GM12892 (cell line): ENCODE data around the gene FAM110D.
A peak's percentile ranks its signal among the peaks of the same experiment; 100 is the strongest.

Source experiments
- DNase-seq: peaks from one replicate; pipeline ENCODE4 v3.0.0; 2011; ENCODE audit not compliant: insufficient read length
- FAIRE-seq: peaks from 2 replicates; lab custom pipeline; 2011; peaks lifted over from hg19 to GRCh38; lab: Jason Lieb, UNC
- POLR2A ChIP-seq: IDR thresholded peaks from 2 replicates; pipeline ENCODE4 v1.6.1; 2011; ENCODE audit warnings: low read depth, low read length, control low read depth
- POLR2AphosphoS5 ChIP-seq: IDR thresholded peaks from 2 replicates; pipeline ENCODE4 v1.6.1; 2011; ENCODE audit warnings: low read depth, low read length, control low read depth
- TAF1 ChIP-seq: IDR thresholded peaks from 2 replicates; pipeline ENCODE4 v1.6.1; 2011; ENCODE audit warnings: low read depth, mild to moderate bottlenecking, control low read depth, low read length, borderline replicate concordance

Gene FAM110D

GRCh38 chr1:26169198-26169554, 10.3 kb downstream of the FAM110D start:
- no peak for TF ChIP-seq TAF1
- TF ChIP-seq POLR2AphosphoS5 = no peak
- TF ChIP-seq POLR2A = no peak
- no peak for DNase-seq
- no peak for FAIRE-seq

GRCh38 chr1:26169669-26170471, 11.0 kb downstream of the FAM110D start, which contains the start of gene ZNF593:
TSS of gene ZNF593 (plus strand) at chr1:26169908. CDS start at chr1:26169984, 76 bp downstream.
- FAIRE-seq (peak; percentile 100), DNase-seq (peak; percentile 100)
- TF ChIP-seq POLR2A = peak; percentile 84
- TF ChIP-seq TAF1 = no peak
- TF ChIP-seq POLR2AphosphoS5 = peak; percentile 81

GRCh38 chr1:26170472-26170821, 11.6 kb downstream of the FAM110D start:
- TF ChIP-seq POLR2A (no peak), TAF1 (no peak), POLR2AphosphoS5 (no peak)
- FAIRE-seq (no peak), DNase-seq (no peak)

GRCh38 chr1:26171084-26172072, 12.5 kb downstream of the FAM110D start, which contains the start of gene ZNF593OS:
TSS of gene ZNF593OS (minus strand) at chr1:26171832. CDS start at chr1:26171661, 171 bp downstream.
- no peak for FAIRE-seq
- TF ChIP-seq POLR2AphosphoS5 (no peak), POLR2A (0 out of 2 replicates have a peak, but pooled peaks have one; percentile 7), TAF1 (no peak)
- no peak for DNase-seq

- TF ChIP-seq TAF1 (no peak), POLR2A (no peak), POLR2AphosphoS5 (no peak)
- DNase-seq = no peak
- FAIRE-seq = no peak
Observed at GRCh38 chr1:26175346-26175745, 16.5 kb downstream of the FAM110D start.

- TF ChIP-seq POLR2A (no peak), POLR2AphosphoS5 (no peak), TAF1 (no peak)
- FAIRE-seq = no peak
- DNase-seq = no peak
Observed at GRCh38 chr1:26177182-26177684, 18.4 kb downstream of the FAM110D start, which contains the start of gene CNKSR1. TSS of gene CNKSR1 (plus strand) at chr1:26177491. CDS start at chr1:26177548, 57 bp downstream.

GRCh38 chr1:26180010-26180506, 21.2 kb downstream of the FAM110D start:
- DNase-seq = no peak
- TF ChIP-seq TAF1 = no peak
- TF ChIP-seq POLR2AphosphoS5 = no peak
- no peak for TF ChIP-seq POLR2A
- no peak for FAIRE-seq

GRCh38 chr1:26181586-26182382, 22.9 kb downstream of the FAM110D start:
- no peak for TF ChIP-seq TAF1
- TF ChIP-seq POLR2A = no peak
- no peak for TF ChIP-seq POLR2AphosphoS5
- DNase-seq (no peak), FAIRE-seq (no peak)

GRCh38 chr1:26182383-26182696, 23.5 kb downstream of the FAM110D start:
- FAIRE-seq (no peak), DNase-seq (no peak)
- TF ChIP-seq POLR2AphosphoS5 = no peak
- no peak for TF ChIP-seq TAF1
- no peak for TF ChIP-seq POLR2A

- DNase-seq (no peak), FAIRE-seq (no peak)
Observed at GRCh38 chr1:26184086-26184485, 25.2 kb downstream of the FAM110D start.

More at GRCh38 chr1:26184086-26184485, 25.2 kb downstream of the FAM110D start:
- TF ChIP-seq POLR2A (no peak), POLR2AphosphoS5 (no peak), TAF1 (no peak)
